T-helper 2 cell (primary cell): ENCODE data around the gene NDUFAF2.

Source experiments
- DNase-seq, 5 experiments: peaks; one replicate each; pipeline versions ENCODE4 v3.0.0 to v3.0.0-alpha.2; 2012 to 2022

Gene NDUFAF2

DNA sequence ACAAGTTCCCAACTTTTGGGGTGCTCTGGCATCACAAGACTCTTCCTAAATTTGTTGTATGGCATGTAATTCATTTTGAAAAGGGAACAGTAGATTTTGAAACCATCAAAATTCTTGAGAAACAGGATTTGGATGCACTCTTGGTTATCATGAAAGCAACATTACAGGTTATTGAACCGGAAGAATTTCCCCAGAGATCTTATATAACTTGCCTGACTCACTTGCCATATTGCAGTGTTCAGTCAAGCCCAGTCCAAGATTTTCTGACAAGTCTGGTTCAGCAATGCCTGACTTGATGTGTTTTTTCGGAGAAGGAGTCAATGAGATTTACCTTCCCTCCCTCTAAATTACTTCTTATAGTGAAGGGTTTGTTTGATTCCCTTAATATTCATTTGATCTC is 185.3 kb downstream of the NDUFAF2 start:
- DNase-seq: no peak

DNA sequence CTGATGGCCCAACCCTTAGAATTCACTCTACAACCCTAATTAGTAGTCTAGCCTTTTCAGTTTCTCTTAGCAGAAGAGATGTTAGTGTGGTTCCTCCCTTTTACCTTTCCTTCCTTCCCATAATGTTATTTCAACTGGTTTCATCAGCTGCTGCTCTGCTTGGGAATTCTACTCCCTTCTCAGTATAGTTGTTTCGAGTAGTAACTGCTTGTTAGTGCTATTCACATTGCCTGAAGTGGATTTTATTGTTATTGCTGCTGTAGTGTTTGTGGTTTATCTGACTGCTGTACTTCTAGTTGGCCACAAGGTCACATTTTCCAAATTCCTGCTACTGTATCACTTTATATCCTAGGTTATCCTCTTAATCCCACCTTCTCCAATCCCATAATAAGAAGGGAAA is 187.6 kb downstream of the NDUFAF2 start:
- no peak for DNase-seq

DNA sequence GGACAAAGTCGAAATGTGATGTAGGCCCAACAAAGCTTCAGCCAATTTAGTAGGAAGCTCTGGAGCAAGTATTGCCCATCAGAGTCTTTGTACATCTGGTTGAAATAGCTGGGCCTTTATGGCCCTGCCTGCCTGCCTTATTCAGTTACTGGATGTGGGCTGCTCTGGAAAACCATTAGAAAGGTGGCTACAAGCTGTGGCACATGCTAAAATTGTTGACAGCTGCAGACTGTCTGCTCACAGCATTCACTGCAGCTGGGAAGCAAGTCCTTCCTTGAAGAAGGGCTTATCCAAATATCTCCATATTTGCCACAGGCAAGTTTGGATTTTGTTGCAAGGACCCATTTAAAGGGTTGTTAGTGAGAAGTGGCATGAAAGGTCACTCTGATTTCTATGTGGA is 192.8 kb downstream of the NDUFAF2 start:
- no peak for DNase-seq

DNA sequence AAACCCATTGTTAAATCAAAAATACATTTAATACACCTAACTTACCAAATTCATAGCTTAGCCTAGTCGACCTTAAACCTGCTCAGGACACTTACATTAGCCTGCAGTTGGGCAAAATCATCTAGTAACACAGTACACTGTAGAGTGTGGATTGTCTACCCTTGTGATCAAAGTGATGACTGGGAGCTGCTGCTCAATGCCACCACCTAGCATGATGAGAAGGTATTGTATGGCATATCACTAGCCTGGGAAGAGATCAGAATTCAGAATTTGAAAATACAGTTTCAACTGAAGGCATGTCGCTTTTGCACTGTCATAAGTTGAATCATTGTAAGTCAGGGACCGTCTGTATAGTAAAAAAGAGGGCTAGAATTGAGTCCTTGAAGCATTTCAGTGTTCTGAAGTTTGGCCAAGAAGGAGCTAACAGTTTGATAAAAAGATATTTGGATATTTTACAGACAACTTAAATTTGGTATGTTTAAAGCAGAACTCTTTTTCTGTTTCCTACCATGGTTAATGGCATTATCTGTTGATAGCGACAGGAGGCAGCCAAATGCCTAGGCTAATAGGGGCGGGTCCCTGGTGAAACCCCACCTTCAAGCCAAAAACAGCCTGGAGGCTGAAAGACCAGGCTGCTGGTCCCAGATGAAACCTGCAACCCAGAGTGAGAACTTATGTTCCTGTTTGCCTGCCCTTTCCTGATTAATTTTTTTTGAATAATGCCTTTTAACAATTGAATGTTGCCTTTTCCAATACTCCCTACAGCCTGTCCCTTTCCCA is 194.3 kb downstream of the NDUFAF2 start:
- DNase-seq: no peak

DNA sequence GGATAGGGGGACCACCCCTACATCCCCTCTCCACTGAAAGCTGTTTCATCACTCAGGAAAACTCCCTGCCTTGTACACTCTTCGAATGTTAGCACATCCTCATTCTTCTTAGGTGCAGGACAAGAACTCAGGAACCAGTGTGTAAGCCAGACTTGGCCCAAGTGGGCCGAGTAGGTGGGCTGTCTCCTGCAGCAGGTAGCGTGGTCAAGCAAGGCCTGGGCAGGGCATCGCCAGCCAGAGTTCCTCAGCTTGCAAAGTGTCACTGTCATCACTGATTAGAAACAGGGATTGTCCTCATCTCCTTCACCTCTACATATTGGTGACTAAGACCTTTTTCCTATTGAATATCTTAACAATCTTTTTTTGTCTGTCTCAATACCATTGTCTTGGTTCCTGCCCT is 194.9 kb downstream of the NDUFAF2 start:
- no peak for DNase-seq

DNA sequence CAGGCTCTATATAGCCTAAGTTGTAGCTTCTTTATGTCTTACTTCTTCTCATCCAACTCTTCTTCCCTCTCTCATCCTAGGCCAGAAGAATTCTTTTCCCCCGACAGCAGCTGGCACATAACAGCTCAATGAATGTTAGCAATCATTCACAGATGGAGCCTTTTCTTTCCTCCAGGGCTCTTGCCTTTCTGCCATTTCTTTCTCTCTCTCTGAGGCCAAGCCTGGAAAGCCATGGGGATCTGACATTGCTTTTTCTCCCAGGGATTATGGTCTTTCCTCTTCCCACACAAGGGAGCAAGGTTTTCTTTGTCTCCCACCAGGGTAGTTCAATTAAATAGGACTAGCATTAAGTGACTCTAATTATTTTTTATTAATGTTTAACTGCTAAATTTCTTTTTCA is 196.8 kb downstream of the NDUFAF2 start:
- DNase-seq: no peak

DNA sequence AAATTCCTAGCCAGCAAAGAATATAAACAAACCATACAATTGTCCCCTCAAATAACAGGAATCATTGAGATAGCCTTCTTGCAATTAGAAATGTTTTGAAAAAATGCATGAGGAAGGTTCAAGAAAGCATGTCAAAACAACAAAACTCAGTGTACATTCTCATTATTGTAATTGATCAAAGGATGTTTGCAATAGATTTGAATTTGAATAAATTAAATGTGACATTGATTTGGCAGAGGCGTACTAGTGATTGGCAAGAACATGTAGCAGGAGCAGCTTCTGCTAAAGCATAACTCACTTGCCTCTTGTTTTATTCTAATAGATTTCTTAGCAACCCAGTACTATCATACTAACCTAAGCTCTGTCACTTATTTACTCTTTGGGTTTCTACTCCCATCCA is 197.4 kb downstream of the NDUFAF2 start:
- no peak for DNase-seq

DNA sequence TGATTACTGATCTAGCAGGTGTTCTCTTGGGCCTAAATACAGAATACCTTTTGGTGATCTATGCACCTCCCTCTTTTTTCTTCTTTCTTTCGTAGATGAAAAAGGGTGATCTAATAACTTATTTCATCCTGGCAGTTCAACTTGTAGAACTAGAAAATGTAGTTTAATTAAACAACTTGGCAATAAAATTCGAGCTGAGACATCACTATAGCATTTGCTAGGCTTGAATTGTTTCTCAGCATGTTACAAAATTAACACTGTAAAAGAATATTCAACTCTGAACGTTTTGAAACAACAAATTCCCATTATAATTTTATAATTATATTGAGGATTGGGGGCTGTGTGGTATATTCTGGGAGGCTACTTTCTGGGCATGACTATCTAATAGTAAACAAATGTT is 197.8 kb downstream of the NDUFAF2 start:
- DNase-seq: no peak

DNA sequence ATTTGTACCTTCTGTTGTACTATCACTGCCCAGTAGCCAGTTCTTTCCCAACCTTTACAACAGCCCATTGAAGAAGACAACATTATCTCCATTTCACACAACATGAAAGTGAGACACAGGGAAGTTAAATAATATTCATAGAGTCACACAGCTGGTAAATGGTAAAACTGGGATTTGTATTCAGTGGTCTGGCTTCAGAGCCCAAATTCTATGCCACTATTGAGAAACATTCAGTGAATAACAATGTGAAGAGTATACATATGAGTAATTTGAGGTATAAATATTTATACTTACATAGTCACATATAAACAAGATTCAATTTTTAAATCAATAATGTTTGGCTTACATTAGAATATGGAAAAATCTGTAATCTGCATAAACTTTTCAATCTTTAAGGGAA is 203.5 kb downstream of the NDUFAF2 start:
- no peak for DNase-seq

DNA sequence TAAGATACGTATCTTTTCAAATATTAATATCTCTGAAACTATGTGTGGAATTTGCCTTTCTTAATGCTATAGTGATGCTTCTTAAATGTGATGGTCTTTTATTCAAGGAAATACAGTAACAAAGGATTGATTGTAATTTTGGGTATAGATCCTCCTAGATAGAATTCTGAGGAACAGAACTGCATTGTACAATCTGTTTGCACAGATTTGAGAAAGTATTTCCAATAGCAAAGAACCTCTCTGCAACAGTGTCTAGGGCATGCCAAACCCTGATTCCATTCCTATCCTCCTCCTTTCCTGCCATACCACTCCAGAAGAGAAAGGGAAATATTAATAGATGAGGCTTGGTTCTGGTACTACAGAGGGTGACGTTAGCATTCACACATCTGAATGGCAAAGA is 206.9 kb downstream of the NDUFAF2 start:
- DNase-seq: no peak

DNA sequence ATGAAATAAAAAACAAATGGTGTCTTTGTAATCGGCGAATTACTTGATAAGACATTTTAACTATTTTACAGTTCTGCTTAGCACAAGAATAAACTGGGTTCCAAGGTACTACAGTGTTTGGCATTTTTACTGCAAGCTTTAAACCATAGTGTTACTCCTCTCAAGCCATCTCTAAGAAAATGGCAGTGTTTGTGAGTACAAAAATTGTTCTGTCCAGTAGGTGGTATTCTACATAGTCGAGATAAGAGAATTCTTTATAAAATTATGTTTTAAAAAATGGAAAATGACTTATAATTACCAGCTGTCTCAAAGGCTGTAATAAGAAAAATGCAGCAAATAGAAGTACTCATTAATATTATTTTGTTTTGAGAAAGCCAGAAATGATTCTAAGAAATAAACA is 214.1 kb downstream of the NDUFAF2 start:
- DNase-seq: no peak

DNA sequence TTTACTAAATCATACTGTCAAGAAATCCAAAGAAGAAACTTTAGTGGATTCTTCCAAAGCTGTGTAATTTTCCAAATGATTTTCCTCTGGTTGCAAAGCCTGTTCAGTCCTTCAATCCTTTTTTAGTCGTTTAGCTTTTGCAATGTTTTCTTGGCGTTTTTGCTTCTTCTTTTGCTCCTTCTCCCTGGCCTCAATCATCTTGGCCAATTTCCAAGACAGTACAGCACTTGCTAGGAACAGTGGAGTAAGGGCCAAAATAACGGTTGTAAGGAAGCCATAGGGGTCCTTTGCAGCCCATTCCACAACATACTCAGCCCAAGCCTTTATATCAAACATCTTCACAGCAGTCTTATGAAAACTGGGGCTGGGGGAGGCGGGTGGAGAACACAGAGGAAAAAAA is 214.8 kb downstream of the NDUFAF2 start:
- no peak for DNase-seq

DNA sequence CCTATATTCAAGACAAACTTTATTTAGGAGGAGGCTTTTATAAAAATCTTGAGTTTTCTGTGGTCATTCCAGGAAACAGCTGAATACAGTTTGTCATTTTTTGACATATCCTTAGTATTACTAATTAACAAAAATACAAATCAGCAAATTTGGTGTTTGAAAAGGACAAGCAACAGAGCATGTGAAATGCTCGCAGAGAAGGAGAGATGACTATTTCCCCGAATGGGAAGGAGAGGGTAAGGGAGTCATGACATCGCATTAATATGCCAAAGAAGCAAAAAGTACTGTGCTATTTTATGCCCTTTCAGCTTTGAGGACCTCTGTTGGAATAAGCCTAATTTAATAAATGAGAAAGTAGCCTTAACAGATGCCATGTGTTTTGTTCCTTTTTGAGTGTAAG is 215.5 kb downstream of the NDUFAF2 start:
- DNase-seq: no peak

DNA sequence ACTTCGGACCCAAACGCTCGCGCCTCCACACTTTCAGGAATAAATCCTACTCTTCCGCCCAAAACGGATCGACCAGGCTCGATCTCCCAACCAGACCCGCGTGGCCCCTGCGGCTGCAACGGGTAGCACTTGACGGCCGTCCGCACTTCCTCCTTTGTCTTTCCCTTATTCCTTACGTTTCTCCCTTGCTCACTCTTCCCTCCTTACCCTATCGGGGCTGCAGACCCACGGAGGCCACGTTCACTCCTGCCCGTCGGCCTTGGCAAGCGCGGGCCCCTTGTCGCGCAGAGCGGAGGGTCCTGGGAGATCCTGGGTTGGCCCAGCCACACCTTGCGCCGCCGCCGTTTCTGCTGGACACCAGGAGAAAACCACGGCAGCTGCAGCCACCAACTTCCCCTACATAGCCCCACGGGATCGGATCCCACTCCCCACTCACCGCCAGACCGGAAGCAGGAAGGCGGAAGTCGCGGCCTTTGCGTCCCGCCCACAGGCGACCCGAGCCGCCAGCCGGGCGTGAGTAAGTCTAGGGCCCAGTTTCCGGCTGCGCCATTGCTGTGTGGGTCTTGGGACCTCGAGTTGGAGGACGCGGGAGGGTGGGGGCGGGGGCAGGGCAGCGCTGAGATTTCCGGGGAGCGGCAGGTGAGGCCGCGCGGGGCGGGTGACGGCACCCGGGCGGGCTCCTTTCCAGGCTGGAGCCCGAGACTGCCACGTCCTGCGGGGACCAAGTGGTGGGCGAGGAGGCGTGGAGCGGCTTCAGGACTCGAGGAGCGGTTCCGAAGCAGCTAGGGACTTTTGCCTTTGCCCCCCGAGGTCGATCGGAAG is 217.2 kb downstream of the NDUFAF2 start, which contains the start of gene SMIM15:
Gene SMIM15, minus strand, starts transcription at position 459 of the 822 bp plus-strand sequence. CDS start 2,297 bp downstream, outside the sequence.
- DNase-seq: peak; percentile 44 to 92 (median 65)

DNA sequence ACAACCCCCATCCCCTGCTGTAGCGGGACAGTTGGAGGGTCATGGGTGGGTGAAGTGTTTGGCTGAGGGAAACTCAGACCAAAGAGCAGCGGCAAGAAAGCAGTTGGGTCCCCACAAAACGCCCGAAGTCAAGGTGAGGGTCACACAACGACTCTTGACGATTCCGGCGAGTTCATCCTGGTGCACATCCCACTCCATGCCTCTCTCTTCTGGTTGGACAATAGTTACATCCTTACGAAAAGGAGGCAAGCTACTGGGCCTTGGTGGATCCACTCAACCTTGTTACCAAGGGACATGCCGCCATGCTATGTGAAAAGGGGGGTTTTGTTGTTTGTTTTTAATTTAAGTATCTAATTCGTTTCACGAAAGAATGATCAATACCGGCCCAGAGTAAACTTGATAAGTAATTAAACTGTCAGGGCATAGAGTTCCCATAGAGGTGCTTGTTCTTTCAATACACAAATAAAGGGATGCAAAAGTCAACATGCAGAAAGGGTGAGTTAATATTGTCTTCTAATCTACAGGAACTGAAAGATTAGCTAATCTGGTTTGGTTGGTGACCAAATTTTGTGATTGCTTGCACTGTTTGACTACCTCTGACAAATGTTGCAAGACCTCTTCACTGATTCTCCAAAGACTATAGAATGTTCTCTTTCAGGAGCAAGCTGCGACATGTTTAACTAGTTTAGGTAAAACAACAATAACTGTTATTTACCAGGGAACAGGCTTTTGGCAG is 218.0 kb downstream of the NDUFAF2 start:
- peak in 1 of 5 experiments; percentile 16 for DNase-seq

DNA sequence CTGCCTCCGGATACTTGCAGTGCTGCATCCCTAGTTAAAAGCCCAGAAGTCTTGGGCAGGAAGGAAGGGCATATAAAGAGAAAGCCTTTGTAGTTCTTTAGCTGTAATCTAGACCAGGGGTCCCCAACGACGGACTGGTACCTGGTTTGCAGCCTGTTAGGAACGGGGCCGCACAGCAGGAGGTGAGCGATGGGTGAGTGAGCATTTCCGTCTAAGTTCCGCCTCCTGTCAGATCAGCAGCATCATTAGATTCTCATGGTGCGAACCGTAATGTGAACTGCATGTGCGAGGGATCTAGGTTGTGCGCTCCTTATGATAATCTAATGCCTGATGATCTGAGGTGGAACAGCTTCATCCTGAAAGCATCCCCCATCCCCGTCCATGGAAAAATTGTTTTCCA is 218.9 kb downstream of the NDUFAF2 start:
- no peak for DNase-seq

DNA sequence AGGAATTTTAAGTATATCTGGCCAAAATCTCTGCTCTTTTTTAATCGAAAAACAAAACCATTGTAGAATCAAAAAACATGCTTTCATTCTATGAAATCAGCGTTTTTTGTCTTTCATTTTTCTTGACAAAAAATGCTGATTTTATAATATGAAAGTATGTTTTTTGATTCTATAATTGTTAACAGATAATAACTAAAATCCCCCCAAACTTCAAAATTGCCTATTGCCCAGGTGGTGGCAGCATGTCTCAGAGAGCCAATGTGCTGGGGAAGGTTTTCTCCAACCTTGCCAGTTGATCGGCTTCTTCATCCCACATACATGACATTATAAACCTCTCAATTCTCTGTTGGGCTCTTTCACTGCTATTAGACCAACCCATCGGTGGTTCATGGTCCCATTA is 222.4 kb downstream of the NDUFAF2 start:
- peak in 1 of 5 experiments; percentile 17 for DNase-seq

DNA sequence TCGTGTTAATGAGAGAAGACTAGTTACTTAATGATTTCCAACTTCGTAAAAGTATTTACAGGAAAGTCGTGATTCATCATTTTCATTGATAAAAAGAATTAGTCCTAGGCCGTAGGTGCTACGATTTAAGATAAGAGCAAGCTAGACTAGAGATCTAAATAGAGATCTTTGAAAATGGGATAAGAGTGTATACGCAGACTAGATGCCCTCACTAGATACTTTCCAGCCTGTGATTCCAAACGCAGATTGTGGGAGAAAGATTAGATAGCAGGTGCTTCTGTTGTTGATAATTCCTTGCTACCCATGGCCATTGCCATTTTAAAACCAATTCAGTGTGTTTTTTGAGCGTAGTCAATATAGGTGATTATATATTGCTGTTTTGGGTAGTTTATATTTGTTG is 223.9 kb downstream of the NDUFAF2 start:
- no peak for DNase-seq

DNA sequence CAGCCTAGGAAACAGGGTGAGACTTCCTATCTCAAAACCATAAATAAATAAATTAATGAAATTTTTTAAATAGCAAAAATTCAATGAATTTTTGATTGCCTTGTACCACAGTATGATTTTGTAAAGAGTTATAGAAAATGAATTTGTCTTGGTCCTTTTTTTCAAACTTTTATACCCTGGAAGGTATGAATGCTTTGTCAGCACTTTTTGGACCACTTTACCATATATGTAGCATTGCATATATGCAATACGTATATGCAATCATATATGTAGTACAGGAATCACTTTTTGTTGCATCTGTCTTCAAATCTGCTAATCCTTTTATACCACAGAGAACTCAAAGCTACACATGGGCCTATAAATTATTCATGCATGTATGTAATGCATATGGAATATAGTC is 226.5 kb downstream of the NDUFAF2 start:
- DNase-seq: no peak

DNA sequence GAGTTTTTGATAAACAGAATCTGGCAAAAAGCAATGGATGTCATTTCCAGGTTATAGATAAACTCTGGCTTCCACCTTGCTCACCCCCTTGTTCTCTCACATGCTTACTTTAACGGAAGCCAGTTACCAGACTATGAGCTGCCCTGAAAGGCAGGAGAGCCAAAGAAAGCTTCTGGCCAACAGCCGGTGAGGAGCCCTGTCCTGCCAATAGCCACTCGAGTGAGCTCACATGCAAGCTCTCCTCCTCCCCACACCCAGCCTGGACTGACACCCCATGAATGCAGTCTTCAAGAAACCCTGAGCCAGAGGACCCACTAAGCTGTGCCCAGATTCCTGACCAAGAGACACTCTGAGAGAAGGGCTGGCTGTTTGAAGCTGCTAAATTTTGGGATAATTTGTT is 231.6 kb downstream of the NDUFAF2 start:
- DNase-seq: no peak

DNA sequence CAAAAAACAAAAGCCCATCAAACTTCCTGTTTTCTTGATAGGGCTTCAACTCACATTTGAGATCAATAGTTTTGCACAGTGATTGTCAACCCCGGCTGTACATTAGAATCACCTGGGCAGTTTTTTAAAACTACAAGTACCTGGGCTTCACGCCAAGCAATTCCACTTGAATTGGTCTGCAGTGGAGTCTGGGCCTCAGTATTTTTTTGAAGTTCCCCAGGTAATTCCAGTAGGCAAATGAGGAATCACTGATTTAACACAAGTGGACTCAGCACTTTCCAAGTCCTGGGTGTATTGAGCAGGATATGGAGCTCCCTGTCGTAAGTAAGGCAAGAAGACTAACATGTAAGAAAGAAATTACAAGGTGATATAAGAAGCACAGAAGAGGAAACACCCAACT is 232.1 kb downstream of the NDUFAF2 start:
- no peak for DNase-seq

DNA sequence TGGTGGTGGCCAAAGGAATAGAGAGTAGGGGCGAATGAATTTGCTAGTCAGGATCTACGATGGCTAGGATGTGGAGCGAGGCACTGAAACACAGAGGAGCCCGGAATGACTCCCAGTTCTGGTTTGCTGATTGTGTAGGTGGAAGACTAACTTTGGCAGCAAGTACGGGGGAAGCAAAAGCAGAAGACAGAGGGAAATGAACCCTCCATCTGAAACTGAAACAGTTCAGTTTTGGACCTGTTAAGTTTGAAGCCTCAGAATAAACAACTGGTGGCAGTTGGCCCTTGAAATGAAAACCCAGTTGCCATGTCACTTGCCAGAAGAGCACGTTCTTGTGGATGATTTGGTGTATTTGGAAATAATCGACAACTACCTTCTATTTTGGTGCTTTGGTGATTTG is 232.7 kb downstream of the NDUFAF2 start:
- no peak for DNase-seq

DNA sequence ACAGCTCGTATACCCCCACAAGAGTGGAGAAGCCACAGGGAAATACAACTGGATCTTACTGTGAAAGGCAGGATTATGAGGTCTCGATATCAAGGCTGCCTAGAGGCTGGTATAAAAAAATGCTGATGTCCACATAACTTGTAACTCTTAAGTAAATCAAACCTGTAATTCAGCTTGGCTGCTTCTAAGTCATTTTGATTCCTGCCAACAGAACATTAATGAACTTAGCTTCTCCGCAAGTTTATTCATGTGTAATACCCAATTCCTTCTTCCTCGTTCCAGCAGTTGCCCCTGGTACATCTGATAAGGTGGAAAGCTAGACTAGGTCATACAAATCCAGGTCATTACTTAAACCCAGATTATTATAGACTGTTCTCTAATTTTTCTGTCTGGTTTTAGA is 233.7 kb downstream of the NDUFAF2 start:
- no peak for DNase-seq
